ENCODE results near the gene RPTOR. TPM values are rescaled to one million over a fixed set of nuclear protein-coding genes. Genes with fewer than 3 reads are reported as not detected.

Gene RPTOR
- total RNA-seq, 3 donors from 2014 or later: 21.4 to 27.5 (median 23.6) TPM

DNA sequence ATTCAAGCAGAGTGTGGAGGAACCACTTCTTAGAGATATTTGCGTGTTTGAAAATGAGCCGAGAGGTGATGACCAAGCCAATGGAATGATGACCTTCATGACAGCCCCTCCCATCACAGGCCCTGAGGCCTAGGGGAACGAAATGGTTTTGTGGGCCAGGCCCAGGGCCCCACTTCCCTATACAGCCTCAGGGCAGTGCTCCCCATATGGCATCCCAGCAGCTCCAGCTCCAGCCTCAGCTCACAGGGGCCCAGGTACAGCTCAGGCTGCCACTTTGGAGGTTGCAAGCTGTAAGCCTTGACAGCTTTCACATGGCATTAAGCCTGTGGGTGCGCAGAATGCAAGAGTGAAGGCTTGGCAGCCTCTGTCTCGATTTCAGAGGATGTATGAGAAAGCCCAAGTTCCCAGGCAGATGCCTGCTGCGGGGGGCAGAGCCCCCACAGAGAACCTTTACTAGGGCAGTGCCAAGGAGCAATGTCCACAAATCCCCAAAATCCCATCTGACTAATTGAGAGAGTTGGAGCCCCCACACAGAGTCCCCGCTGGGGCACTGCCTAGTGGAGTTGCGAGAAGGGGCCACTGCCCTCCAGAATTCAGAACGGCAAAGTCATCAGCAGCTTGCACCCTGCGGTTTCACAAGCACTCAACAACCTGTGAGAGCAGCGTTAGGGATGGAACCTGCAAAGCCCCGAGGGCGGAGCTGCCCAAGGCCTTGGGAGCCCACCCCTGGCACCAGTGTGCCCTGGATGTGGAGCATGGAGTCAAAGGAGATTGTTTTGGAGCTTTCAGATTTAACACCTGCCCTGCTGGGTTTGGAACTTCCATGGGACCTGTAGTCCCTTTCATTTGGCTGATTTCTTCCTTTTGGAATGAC, 468.2 kb downstream of the RPTOR start:
- H3K27me3 ChIP-seq: no peaks in the 10 kb centered on the region
- H3K4me1 ChIP-seq: no peaks in the 10 kb centered on the region
- DNase-seq (ENCODE audit: low spot score in 2 of 2): no peak
- peaks cover 6 to 9% of the 10 kb centered on the region in 2 donors for H3K9me3 ChIP-seq
- no peaks in the 10 kb centered on the region for H3K36me3 ChIP-seq
- intact Hi-C loops (cut with DNase I; ENCODE audit: low total_unique reads): no loop called here
- H3K27ac ChIP-seq: no peak overlapping the region
- no peak for TF ChIP-seq POLR2A (IDR thresholded peaks at IDR 0.05)
- TF ChIP-seq POLR2AphosphoS5 (IDR thresholded peaks at IDR 0.05): no peak
- TF ChIP-seq, protein P1, sequence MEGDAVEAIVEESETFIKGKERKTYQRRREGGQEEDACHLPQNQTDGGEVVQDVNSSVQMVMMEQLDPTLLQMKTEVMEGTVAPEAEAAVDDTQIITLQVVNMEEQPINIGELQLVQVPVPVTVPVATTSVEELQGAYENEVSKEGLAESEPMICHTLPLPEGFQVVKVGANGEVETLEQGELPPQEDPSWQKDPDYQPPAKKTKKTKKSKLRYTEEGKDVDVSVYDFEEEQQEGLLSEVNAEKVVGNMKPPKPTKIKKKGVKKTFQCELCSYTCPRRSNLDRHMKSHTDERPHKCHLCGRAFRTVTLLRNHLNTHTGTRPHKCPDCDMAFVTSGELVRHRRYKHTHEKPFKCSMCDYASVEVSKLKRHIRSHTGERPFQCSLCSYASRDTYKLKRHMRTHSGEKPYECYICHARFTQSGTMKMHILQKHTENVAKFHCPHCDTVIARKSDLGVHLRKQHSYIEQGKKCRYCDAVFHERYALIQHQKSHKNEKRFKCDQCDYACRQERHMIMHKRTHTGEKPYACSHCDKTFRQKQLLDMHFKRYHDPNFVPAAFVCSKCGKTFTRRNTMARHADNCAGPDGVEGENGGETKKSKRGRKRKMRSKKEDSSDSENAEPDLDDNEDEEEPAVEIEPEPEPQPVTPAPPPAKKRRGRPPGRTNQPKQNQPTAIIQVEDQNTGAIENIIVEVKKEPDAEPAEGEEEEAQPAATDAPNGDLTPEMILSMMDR (IDR thresholded peaks at IDR 0.05): no peak
- H3K4me3 ChIP-seq: no peak overlapping the region

DNA sequence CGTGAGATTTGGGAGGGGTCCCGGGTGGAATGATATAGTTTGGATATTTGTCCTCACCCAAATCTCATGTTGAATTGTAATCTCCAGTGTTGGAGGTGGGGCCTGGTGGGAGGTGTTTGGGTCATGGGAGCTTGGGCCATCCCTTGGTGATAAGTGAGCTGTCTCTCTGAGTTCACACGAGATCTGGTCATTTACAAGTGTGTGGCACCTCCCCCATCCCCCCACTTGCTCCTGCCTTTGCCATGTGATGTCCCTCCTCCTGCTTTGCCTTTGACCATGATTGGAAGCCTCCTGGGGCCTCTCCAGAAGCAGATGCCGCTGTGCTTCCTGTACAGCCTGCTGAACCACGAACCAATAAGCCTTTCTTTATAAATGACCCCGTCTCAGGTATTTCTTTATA, 469.0 kb downstream of the RPTOR start:
- H3K27ac ChIP-seq: no peak overlapping the region
- no peaks in the 10 kb centered on the region for H3K27me3 ChIP-seq
- no peak overlapping the region for H3K4me3 ChIP-seq
- H3K9me3 ChIP-seq: peaks cover 6 to 9% of the 10 kb centered on the region in 2 donors
- H3K36me3 ChIP-seq: no peaks in the 10 kb centered on the region
- intact Hi-C loops (cut with DNase I; ENCODE audit: low total_unique reads): no loop called here
- DNase-seq (ENCODE audit: low spot score in 2 of 2): no peak
- TF ChIP-seq POLR2A (IDR thresholded peaks at IDR 0.05): no peak
- TF ChIP-seq, protein P1 (IDR thresholded peaks at IDR 0.05): no peak
- no peak for TF ChIP-seq POLR2AphosphoS5 (IDR thresholded peaks at IDR 0.05)
- peaks cover 0 to 4% of the 10 kb centered on the region in 2 donors for H3K4me1 ChIP-seq

DNA sequence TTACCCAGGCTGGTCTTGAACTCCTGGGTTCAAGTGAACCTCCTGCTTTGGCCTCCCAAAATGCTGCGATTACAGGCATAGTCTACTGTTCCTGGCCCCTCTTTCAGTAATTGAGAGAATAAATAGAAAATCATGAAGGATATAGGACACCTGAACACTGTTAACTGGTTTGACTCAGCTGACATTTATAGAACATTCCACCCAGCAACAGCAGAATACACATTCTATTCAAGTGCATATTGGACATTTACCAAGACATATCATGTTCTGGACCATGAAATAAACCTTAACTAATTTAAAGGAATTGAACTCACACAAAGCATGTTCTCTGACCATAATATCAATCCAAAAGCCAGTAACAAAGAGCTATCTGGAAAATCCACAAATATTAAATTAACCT, 470.5 kb downstream of the RPTOR start:
- Histone ChIP-seq H3K27ac (no peak overlapping the region), H3K9me3 (peaks cover 6 to 9% of the 10 kb centered on the region in 2 donors), H3K4me1 (peaks cover 0 to 4% of the 10 kb centered on the region in 2 donors), H3K4me3 (no peak overlapping the region), H3K36me3 (no peaks in the 10 kb centered on the region), H3K27me3 (no peaks in the 10 kb centered on the region)
- intact Hi-C loops (cut with DNase I; ENCODE audit: low total_unique reads): no loop called here
- no peak for DNase-seq (ENCODE audit: low spot score in 2 of 2)
- TF ChIP-seq POLR2A (IDR thresholded peaks at IDR 0.05) (no peak), POLR2AphosphoS5 (IDR thresholded peaks at IDR 0.05) (no peak)
- TF ChIP-seq, protein P1 (IDR thresholded peaks at IDR 0.05): no peak

Other genes starting within 250 kb of the RPTOR start
- 10 to 100 TPM; 13.8 to 17.0 (median 16.7) TPM for gene ENDOV, start 129.7 kb upstream of the RPTOR start, total RNA-seq
- gene NPTX1, start 68.2 kb upstream of the RPTOR start, total RNA-seq: under 1 TPM; under 0.01 to 0.32 (median 0.29) TPM